ENCODE measurements around the gene ADORA1. TPM values are rescaled to one million over a fixed set of nuclear protein-coding genes. Genes with fewer than 3 reads are reported as not detected.

ADORA1 gene
- 17.3 TPM for polyA plus RNA-seq (2012; ENCODE audit: insufficient read depth, insufficient read length, low read depth)

GRCh38 chr1:203127666-203128430, at the start of gene ADORA1:
ADORA1 (plus strand) TSS chr1:203127726; CDS start chr1:203128842, 1,116 bp downstream.
- peaks cover 7% of the 10 kb centered on the region; the same call in 1 of the 2 replicates for H3K27me3 ChIP-seq
- no peaks in the 10 kb centered on the region for H3K36me3 ChIP-seq
- H3K4me3 ChIP-seq (ENCODE audit: low read depth, low read length), result peak within 1 kb of the TSS; percentile 54
- no peaks in the 10 kb centered on the region for H3K9me3 ChIP-seq
- peak; percentile 64 for DNase-seq
- H3K4me1 ChIP-seq, result peaks cover 42% of the 10 kb centered on the region
- no peak for TF ChIP-seq CTCF (IDR thresholded peaks at IDR 0.05; ENCODE audit: low read depth, low read length)

- H3K36me3 ChIP-seq, result no peaks in the 10 kb centered on the region
- no peak for DNase-seq
- no peaks in the 10 kb centered on the region for H3K4me1 ChIP-seq
- H3K9me3 ChIP-seq, result no peaks in the 10 kb centered on the region; the same call in 1 of the 2 replicates
- no peak overlapping the region for H3K4me3 ChIP-seq (ENCODE audit: low read depth, low read length)
- no peaks in the 10 kb centered on the region for H3K27me3 ChIP-seq
- TF ChIP-seq CTCF (IDR thresholded peaks at IDR 0.05; ENCODE audit: low read depth, low read length), result no peak
Measured at GRCh38 chr1:203077956-203078355, 49.6 kb upstream of the ADORA1 start.

GRCh38 chr1:203078478-203078877, 49.0 kb upstream of the ADORA1 start:
- H3K4me3 ChIP-seq (ENCODE audit: low read depth, low read length), result no peak overlapping the region
- H3K36me3 ChIP-seq, result no peaks in the 10 kb centered on the region
- DNase-seq, result no peak
- H3K4me1 ChIP-seq, result no peaks in the 10 kb centered on the region
- no peaks in the 10 kb centered on the region for H3K27me3 ChIP-seq
- no peaks in the 10 kb centered on the region; the same call in 1 of the 2 replicates for H3K9me3 ChIP-seq
- no peak for TF ChIP-seq CTCF (IDR thresholded peaks at IDR 0.05; ENCODE audit: low read depth, low read length)

- DNase-seq, result no peak
Measured at GRCh38 chr1:203080456-203080855, 47.1 kb upstream of the ADORA1 start.

GRCh38 chr1:203081465-203082230, 45.9 kb upstream of the ADORA1 start:
- H3K27me3 ChIP-seq, result no peaks in the 10 kb centered on the region
- H3K36me3 ChIP-seq, result no peaks in the 10 kb centered on the region
- H3K4me3 ChIP-seq (ENCODE audit: low read depth, low read length), result no peak overlapping the region
- H3K4me1 ChIP-seq, result peaks cover 6% of the 10 kb centered on the region
- H3K9me3 ChIP-seq, result no peaks in the 10 kb centered on the region
- no peak for DNase-seq
- TF ChIP-seq CTCF (IDR thresholded peaks at IDR 0.05; ENCODE audit: low read depth, low read length), result no peak

More at GRCh38 chr1:203080456-203080855, 47.1 kb upstream of the ADORA1 start:
- H3K4me1 ChIP-seq, result no peaks in the 10 kb centered on the region
- H3K27me3 ChIP-seq, result no peaks in the 10 kb centered on the region
- no peak for TF ChIP-seq CTCF (IDR thresholded peaks at IDR 0.05; ENCODE audit: low read depth, low read length)
- no peaks in the 10 kb centered on the region for H3K9me3 ChIP-seq
- H3K4me3 ChIP-seq (ENCODE audit: low read depth, low read length), result no peak overlapping the region
- no peaks in the 10 kb centered on the region for H3K36me3 ChIP-seq

- H3K4me3 ChIP-seq (ENCODE audit: low read depth, low read length), result no peak overlapping the region
- no peak for TF ChIP-seq CTCF (IDR thresholded peaks at IDR 0.05; ENCODE audit: low read depth, low read length)
- no peak for DNase-seq
- no peaks in the 10 kb centered on the region for H3K9me3 ChIP-seq
- H3K4me1 ChIP-seq, result peaks cover 6% of the 10 kb centered on the region
- H3K27me3 ChIP-seq, result no peaks in the 10 kb centered on the region
- H3K36me3 ChIP-seq, result no peaks in the 10 kb centered on the region
Measured at GRCh38 chr1:203082231-203082505, 45.4 kb upstream of the ADORA1 start.

Data from BE2C (cell line).